ENCODE measurements around the gene MLLT10.
"Not testable (repeated sequence)": the region's sequence is repeated elsewhere in the genome, so short reads cannot be mapped to it uniquely, and the experiment has no call there.

MLLT10 gene

DNA sequence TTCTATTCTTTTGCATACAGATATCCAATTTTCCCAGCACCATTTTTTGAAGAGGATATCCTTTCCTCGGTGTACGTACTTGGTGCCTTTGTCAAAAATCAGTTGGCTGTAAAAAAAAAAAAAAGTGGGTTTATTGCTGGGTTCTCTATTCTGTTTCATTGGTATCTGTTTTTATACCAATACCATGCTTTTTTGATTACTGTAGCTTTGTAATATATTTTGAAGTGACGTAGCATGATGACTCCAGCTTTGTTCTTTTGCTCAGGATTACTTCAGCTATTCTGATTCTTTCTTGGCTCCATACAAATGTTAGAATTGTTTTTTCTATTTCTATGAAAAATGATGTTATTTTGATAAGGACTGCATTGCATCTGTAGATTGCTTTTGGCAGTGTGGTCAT lies 165.5 kb downstream of the MLLT10 start:
- DNase-seq (ENCODE audit: low spot score), result no peak

DNA sequence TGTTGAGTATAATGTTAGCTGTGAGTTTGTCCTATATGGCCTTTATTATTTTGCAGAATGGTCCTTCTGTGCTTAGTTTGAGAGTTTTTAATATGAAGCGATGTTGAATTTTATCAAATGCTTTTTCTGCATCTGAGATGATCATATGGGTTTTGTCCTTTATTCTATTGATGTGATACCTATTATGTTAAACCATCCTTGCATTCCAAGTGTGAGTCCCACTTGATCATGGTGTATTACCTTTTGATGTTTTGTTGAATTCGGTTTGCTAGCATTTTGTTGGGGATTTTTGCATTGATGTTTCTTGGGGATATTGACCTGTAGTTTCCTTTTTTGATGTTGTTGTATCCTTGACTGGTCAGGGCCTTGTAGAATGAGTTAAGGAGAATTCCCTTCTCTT lies 166.4 kb downstream of the MLLT10 start:
- DNase-seq (ENCODE audit: low spot score), result no peak

DNA sequence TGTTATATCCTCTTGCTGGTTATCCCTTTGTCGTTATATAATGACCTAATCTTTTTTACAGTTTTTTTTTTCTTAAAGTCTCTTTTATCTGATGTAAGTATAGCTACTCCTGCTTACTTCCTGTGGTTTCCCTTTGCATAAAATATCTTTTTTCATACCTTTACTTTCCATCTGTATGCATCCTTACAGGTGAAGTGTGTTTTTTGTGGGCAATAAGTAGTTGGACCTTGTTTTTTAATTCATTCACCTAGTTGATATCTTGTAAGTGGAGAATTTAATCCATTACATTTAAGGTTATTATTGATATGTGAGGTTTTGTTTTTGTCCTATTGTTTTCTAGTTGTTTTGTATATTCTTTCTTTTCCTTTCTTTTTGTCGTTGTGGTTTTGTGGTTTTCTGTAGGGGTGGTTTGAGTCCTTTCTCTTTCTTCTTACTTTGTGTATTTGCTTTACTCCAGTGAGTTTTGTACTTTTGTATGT lies 168.6 kb downstream of the MLLT10 start:
- DNase-seq (ENCODE audit: low spot score), result peak; percentile 14

DNA sequence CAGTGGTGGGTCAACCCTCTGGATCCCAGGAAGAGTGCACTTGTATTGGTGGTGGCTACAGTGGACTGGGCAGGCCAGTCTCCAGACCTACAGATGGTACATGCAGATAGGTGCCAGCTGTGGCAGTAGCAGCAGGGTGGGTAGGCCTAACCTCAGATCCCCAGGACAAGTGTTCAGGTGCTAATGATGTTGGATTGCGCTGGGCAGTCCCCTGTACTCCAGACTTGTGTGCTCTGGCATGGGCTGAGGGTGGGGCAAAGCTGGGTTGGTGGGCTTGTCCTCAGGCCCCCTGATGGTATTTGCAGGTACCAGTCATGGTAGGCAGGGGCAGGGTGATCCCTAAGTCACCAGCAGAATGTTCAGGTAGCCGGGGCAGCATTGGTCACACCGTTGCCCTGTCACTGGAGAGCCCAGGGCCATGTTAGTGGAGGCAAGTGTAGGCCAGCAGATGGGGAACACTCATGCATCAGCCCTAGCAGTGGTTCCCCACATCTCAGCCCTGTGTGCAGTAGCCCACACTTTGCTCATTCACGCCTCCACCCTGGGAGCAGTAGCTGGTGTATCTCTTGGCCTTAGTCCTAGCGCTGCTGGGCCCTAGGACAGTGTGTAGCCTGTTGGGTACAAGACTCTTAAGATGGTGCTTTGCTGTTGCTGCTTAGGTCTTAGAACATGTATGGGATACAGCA lies 171.3 kb downstream of the MLLT10 start:
- DNase-seq (ENCODE audit: low spot score), result no peak

DNA sequence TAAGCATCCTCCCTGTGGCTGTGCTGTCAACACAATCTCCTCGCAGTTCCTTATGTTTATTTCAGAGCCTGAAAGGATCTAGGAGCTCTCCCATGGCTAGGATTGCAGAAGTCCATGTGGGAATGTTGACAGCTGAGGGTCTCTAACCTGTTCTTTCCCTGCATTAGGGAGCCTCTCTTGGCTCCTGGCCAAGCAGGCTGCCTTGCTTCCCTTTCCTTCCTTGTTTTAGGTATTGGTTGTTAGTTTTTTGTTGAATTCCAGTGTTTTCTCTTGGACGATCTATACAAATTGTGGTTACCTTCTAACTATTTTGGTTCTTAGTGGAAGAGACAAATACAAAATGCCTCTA lies 171.8 kb downstream of the MLLT10 start:
- DNase-seq (ENCODE audit: low spot score), result no peak

DNA sequence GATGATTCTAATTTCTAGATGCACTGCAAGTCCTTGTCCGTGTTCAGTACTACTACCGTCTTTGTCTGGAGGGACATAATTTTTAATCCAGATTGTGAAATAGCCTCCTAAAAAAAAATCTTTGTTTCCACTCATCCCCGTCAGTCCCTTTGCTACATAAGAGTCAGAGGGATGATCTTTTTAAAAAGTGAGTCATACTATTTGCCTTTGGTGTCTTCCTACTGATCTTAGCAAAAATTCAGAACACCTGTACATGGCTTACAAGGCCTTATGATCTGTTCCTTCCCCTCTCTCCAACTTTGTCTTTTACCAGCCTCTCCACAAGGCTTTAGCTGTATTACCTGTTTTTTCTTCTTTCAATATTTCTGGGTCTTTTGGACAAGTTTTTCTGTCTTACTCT lies 173.5 kb downstream of the MLLT10 start:
- no peak for DNase-seq (ENCODE audit: low spot score)

DNA sequence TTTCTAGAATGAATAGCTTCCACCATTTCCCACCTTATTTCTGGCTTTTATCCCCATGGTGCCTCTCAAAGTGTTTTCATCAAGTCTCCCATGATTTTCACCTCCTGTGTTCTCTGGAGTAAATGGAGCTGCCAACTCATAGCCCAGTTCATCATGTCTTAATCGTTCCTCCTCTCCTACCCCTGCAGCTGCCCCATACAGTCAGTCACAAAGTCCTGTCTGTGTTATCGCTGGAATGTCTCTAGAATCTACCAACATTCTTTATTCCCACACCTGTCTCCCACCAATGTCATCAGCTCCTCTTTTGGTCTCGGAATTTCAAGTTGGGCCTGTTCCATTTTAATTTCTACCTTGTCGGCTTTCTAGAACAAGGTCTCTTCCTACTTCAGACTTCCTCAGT lies 178.9 kb downstream of the MLLT10 start:
- DNase-seq (ENCODE audit: low spot score), result no peak

DNA sequence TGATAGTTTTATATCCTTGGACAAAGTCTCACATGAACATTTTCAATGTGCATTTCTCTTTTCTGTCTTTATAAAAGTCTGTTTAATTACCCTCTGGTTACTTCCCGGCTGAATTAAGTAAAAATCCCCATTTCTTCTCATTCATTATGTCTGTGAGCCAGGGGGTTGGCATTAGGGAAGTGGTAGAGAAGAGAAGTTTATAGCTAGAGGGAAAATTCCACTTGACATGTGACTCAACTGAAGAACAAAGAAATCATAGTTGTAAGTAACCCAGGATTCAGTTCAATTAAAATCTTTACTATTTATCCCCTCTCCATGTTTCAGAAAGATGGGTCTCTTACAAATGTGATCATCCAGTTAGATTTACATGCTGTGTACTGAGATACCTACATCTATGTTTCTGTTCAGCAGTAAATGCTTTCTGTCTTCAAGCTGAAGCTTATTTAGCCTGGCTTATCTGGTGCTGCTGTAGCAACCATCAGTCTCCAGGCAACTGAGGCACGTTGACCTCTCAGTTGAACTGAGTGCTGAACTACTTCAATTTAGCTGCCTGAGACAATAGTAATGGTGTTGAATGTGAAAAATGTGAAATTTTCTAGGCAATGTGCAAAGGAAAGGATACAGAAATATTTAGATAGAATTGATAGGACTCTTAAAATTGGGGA lies 181.6 kb downstream of the MLLT10 start:
- DNase-seq (ENCODE audit: low spot score), result no peak

DNA sequence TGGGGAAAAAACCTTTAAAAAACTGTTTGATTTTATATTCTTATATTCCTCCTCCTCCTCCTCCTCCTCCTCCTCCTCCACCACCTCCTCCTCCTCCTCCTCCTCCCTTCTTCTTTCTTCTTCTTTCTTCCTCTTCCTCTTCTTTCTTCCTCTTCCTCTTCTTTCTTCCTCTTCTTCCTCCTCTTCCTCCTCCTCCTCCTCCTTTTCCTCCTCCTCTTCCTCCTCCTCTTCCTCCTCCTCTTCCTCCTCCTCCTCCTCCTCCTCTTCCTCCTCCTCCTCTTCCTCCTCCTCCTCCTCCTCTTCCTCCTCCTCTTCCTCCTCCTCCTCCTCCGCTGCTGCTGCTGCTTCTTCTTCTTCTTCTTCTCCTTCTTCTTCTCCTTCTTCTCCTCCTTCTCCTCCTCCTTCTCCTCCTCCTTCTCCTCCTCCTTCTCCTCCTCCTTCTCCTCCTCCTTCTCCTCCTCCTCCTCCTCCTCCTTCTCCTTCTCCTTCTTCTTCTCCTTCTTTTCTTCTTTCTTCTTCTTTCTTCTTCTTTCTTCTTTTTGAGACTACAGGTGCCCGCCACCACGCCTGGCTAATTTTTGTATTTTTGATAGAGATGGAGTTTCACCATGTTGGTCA lies 183.5 kb downstream of the MLLT10 start:
- DNase-seq (ENCODE audit: low spot score), result not testable (repeated sequence)

DNA sequence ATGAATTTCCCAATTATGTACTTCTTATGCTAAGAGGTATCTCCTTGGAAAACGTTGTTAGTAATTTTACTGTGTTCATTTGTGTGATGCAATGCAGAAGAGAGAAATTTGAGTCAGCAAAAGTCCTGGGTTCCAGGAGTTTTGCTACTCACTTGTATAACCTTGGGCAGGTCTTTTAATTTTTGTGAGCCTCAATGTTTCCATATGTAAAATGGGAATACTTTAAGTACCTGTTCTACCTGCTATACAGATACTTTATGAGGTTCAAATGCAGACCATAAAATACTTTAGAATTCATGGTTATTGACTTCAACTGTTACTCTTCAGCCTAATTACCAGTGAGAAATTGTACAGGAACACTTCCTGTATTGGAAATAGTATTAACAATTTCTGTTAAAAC lies 185.5 kb downstream of the MLLT10 start:
- DNase-seq (ENCODE audit: low spot score), result no peak

DNA sequence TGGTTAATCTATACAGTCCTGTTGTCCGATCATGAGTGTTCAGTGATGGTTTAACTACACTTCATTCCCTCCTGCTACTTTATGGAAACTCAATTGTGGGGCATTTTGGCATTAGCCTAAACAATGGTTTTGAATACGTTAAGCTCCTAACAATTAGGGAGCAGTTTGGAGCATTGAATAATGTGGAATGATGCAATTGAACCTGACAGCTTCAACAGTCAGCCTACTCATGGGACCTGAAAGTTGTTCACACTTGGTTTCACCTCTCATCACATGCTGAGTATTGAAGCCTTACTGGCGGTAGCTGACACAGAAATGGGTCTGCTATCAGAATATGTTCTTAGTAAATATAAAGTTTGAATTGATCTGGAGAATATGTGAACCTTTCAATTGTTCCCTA lies 186.1 kb downstream of the MLLT10 start:
- DNase-seq (ENCODE audit: low spot score), result peak; percentile 19

DNA sequence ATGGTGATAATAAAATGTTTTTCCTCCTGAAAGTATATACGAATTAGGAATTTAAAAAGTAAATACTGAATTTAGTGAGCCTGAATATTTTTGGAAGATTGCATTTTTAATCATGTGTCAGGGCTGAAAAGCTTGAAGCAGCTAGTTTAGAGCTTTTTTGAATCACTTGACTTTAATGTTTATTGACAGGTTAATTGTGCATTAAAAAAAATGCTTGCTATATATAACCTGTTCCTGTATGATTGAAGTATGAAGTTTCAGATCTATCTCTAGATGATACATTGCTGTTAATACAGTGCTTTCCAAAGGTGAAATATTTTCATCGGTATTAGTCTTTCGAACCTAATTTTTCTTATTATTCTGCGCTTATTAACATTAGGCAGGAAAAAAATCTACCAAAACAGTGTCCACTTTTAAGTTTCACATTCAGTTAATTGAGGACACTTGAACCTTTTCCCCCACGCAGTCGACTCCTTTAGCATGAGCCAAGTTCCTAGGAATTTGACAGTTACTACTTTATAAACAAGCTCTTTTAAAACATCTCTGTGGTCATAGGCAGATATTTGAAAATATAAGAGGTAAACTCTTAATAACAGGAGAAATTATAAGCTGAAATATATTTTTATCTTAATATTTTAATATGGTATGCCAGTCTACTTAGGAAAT lies 187.1 kb downstream of the MLLT10 start:
- DNase-seq (ENCODE audit: low spot score), result no peak

DNA sequence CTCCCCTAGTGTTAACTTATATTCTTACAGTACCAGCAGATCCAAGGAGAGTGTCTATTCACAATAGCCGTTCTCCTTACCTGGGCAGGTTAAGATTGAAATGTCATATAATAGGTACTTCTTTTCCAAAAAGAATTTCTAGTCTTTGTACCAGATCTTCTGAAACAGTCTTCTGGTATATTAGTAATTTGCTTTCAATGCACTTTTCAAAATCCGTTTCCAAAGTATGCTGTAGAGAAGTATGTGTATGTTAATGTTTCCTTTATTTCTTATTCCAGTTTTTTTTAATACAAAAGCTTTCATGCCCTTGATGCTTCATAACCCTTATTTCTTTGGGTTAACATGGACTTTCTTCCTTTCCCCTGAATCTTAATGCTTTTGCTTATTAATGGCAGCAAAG lies 188.2 kb downstream of the MLLT10 start:
- DNase-seq (ENCODE audit: low spot score), result no peak

DNA sequence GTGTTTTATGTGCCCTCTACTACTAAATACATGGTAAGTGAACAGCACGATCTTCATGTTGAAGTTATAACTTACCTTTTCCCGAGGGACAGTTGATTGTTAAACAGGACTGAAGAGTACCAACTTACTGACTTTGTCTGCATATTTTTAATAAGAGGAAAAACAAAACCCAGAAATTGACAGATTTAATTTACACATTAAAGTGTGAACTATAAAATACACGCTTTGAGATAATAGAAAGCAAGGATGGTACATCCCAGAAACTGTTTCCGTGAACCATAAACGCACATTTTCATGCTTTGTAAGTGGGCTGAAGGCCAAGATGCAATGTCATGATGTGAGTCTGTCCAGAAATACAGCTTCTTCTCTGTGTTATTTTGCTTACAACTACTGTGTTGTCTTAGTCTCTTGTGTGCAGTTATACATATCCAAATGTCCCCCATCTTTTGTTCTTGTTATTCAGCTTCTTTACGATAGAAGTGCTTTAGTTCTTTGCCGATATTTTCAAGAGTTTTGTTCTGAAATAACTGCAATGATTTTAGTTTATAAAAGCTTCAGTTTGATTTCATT lies 190.1 kb downstream of the MLLT10 start:
- no peak for DNase-seq (ENCODE audit: low spot score)

DNA sequence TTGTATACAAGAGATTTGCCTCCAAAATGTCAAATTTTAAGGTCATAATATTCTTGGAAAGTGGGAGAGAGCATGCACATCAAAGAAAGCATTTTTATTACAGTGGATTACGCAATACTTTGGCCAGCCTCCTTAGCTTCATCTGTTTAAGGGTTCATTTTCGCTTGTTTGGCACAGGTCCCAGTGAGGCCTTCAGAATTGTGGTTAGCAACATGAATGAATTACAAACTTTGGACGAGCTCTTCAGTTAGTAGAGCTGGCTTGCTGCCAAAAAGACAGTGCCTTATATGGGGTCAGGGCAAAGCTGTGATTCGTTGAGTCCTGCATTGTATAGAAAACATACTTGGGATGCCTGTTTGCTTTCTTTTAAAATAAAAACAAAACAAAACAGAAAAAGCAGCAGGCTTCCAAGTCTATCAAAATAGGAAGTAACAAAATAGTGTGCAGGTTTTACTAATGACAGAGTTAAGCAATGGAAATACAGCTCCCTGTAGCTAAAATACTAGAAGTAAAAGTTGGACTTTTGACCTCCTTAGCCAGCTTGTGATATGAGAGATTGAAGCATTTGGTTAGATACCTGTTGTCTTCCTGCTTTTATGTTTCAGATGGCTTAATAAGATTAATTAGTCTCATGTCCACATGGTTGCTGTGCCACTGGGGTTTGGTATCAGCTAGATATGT lies 190.8 kb downstream of the MLLT10 start:
- DNase-seq (ENCODE audit: low spot score), result peak; percentile 96

DNA sequence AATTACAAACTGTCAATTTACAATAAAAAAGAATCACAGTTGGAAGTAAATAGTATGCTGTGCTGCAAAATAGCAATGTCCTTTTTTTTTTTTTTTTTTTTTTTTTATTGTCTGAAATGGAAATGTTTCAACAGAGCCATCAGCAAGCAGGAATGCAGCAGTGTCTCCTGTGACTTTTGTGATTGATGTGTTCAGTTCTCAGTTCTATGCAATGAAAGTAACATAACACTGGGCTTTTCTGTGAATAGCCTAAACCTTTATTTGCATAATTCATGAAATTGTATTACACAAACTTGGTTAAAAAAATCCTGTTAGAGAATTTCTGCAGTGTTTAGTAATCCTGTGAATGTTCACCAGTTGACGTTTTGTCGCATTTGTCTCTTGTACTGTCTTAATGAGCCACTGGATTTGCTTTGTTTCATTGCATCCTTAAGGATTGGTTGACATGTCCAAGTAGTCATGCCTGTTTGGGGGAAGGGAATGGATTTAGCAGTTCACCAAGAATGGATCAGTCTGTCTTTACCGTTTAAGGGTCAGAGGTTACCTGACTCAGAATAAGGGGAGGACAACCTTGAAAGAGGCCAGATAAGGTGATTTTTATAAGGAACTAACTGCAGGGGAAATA lies 192.7 kb downstream of the MLLT10 start:
- no peak for DNase-seq (ENCODE audit: low spot score)

DNA sequence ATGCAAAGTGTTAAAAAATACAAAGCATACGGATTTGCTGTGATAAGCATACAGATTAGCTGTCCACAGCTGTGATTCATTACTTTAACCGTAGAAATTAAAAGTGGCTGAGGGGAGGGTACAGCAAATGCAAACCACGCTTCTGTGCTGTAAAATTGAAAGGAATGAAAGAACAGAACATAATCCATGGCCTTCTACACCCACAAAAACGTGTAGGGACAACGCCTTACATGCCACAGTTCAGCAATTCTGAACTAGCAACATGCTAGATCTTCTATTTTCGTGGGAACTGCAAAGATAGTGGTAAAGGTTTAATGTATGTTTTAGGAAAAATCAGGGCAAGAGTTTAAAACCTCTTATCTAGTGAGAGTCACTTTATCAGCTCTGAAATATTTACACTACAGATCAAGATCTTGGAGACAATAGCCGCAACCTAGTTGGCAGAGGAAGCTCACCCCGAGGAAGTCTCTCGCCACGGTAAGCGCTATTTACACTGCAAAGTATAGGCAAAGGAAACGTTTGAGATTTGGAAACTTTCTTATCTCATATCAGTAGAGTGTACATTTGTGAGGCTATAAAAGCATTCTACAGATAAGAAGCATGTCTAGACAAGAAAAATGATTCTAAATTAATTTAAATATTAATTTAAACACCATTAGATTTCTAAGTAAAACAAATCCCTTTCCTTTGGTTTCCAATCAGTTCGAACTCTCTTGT lies 193.6 kb downstream of the MLLT10 start:
- no peak for DNase-seq (ENCODE audit: low spot score)

DNA sequence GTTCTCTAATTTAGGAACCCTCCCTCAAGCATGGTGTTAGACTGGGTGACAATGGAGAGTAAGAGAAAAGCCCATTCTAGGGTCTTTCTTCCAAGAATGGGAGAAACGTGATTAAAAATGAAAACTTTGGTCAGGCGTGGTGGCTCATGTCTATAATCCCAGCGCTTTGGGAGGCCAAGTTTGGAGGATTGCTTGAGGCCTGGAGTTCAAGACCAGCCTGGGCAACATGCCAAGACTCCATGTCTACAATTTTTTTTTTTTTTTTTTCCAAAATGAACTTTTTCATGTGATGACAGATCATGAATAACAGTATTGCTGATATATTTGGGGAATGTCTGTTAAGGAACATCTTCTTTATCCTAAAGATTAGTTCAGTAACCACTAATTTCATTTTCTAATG lies 194.6 kb downstream of the MLLT10 start:
- DNase-seq (ENCODE audit: low spot score), result no peak

DNA sequence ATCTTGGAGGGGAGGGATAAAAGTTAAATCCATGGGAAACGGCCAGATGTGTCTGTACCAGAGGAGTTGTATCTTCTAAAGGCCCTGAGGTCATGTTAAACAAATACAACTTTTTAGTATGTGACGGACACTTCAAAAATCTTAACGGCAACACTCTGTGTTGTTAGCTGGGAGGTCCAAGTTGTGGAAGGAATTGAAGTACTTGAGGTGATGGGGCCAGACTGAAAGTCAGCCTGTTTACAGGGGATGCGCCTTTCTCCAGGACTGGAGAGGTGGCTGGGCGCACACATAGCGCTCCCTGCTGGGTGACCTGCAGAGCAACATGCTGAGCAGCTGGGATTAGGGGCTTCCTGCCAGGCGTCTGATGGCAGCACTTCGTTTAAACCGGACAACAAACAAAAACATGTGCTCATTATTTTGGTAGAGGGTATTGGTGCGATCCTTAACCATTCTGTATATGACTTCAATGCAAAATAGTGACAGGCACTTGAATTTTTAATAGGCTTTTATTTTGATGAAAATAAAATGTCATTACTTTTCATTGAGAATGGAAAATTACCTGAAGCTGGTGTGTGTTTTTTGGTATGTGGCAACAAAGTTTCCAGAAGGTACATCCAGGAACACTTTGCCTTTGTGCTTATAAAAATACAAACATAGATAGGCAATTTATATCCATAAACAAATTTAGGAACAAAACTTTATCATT lies 198.2 kb downstream of the MLLT10 start:
- peak; percentile 72 for DNase-seq (ENCODE audit: low spot score)

DNA sequence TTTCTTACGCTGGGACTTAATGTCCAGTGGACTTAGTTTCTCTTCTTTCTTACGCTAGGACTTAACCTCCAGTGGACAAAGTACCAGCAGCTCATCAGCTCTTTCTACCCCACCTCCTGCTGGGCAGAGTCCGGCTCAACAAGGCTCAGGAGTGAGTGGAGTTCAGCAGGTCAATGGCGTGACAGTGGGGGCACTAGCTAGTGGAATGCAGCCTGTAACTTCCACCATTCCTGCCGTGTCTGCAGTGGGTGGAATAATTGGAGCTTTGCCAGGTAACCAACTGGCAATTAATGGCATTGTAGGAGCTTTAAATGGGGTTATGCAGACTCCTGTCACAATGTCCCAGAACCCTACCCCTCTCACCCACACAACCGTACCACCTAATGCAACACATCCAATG lies 199.7 kb downstream of the MLLT10 start:
- no peak for DNase-seq (ENCODE audit: low spot score)

All from NAMALWA (cell line).